ENCODE measurements around the gene ADAMTSL1. TPM values are rescaled to one million over a fixed set of nuclear protein-coding genes. Genes with fewer than 3 reads are reported as not detected.

ADAMTSL1 gene
- total and polyA plus RNA-seq, 12 donors, result 0.37 to 5.2 (median 1.9) TPM

DNA sequence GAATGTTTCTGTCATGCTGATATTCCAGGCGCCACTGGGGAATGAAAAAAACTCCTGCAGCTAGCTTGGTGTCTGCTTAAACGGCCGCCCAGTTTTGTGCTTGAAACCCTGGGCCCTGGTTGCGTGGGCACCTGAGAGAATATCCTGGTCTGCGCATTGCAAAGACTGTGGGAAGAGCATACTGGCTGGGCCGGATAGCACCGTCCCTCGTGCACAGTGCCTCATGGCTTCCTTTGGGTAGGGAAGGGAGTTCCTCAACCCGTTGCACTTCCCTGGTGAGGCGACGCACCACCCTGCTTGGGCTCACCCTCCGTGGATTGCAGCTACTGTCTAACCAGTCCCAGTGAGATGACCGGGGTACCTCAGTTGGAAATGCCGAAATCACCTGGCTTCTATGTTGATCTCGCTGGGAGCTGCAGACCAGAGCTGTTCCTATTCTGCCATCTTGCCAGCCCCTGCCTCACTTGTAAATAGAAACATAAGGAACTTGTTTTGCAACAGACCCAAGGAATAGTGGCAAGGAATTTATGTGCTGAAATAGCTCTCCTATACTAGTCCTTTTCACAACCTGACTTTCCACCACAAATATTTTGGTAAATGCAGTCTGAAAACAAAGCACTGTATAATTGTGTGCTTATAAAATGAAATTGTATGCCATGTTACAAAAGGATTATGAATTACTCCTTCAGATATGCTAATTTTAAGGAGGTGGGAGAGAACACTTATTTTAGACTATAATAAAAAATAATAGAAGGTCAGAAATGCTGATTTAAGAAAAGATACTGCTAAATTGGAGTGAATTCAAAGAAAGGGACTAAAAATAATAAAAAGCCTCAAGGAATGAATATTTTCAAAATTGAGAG, 90.3 kb downstream of the ADAMTSL1 start:
- Histone ChIP-seq H3K4me3 (no peak overlapping the region), H3K9me3 (peaks cover 0 to 38% (median 13%) of the 10 kb centered on the region in 11 donors), H3K4me1 (no peaks in the 10 kb centered on the region), H3K27ac (no peak overlapping the region), H3K27me3 (no peaks in the 10 kb centered on the region), H3K36me3 (no peaks in the 10 kb centered on the region)
- intact Hi-C loops (cut with DNase I), result no loop called here
- no peak for ATAC-seq
- TF ChIP-seq, protein P1, sequence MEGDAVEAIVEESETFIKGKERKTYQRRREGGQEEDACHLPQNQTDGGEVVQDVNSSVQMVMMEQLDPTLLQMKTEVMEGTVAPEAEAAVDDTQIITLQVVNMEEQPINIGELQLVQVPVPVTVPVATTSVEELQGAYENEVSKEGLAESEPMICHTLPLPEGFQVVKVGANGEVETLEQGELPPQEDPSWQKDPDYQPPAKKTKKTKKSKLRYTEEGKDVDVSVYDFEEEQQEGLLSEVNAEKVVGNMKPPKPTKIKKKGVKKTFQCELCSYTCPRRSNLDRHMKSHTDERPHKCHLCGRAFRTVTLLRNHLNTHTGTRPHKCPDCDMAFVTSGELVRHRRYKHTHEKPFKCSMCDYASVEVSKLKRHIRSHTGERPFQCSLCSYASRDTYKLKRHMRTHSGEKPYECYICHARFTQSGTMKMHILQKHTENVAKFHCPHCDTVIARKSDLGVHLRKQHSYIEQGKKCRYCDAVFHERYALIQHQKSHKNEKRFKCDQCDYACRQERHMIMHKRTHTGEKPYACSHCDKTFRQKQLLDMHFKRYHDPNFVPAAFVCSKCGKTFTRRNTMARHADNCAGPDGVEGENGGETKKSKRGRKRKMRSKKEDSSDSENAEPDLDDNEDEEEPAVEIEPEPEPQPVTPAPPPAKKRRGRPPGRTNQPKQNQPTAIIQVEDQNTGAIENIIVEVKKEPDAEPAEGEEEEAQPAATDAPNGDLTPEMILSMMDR (IDR thresholded peaks at IDR 0.05), result no peak
- no peak for DNase-seq
- WGBS, 2 donors, result 97 to 98% methylated on average over 15 of the region's 15 CpGs

DNA sequence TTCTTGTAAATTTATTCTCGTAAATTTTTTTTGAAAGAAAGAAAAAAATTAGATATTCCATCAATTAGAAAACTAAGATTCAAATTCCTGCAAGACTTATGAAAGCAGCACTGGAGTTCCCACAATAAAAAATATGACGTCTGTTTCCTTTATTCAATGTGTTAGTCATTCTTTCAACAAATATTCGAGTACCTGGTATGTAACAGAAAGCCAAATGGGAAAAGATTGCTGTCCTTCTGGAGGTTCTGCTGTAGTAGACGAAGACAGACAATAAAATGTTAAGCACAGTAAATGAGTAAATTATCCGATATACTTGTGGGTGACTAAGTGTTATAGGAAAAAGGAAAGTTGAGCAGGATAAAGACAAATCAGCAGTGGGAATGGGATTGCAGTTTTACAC, 92.2 kb downstream of the ADAMTSL1 start:
- Histone ChIP-seq H3K9me3 (peaks cover 0 to 19% (median 7%) of the 10 kb centered on the region in 11 donors), H3K4me1 (peaks cover 0 to 11% (median 0%) of the 10 kb centered on the region in 9 donors), H3K27me3 (no peaks in the 10 kb centered on the region), H3K4me3 (no peak overlapping the region), H3K36me3 (no peaks in the 10 kb centered on the region), H3K27ac (no peak overlapping the region)
- WGBS, 2 donors, result 84 to 88% methylated on average over 5 of the region's 5 CpGs
- intact Hi-C loops (cut with DNase I), result no loop called here
- DNase-seq, result no peak
- no peak for ATAC-seq
- TF ChIP-seq, protein P1 (IDR thresholded peaks at IDR 0.05), result no peak

DNA sequence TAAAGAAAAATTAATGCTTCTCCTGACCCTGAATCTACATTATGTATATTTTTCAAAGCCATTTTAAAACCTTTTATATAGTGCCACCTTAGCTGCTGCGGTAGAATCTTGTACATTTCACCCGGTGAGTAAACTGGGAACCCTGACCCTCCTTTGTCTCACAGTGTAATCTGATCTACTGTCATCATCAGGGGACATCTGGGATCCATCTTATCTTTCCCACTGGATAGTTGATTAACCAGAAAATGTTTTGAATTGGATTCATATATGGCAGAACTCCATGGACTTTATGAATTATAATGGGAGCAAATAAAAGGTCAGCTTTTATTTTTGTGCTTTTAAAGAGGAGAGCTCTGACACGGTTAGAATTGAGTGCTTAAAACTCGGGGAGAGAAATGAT, 95.0 kb downstream of the ADAMTSL1 start:
- intact Hi-C loops (cut with DNase I), result no loop called here
- DNase-seq (no peak), ATAC-seq (no peak)
- 63 to 69% methylated on average over 4 of the region's 4 CpGs for WGBS, 2 donors
- H3K27me3 ChIP-seq, result no peaks in the 10 kb centered on the region
- H3K36me3 ChIP-seq, result no peaks in the 10 kb centered on the region
- no peaks in the 10 kb centered on the region for H3K9me3 ChIP-seq
- no peak overlapping the region for H3K27ac ChIP-seq
- peaks cover 0 to 16% (median 0%) of the 10 kb centered on the region in 9 donors for H3K4me1 ChIP-seq
- no peak overlapping the region for H3K4me3 ChIP-seq
- TF ChIP-seq, protein P1 (IDR thresholded peaks at IDR 0.05), result no peak

DNA sequence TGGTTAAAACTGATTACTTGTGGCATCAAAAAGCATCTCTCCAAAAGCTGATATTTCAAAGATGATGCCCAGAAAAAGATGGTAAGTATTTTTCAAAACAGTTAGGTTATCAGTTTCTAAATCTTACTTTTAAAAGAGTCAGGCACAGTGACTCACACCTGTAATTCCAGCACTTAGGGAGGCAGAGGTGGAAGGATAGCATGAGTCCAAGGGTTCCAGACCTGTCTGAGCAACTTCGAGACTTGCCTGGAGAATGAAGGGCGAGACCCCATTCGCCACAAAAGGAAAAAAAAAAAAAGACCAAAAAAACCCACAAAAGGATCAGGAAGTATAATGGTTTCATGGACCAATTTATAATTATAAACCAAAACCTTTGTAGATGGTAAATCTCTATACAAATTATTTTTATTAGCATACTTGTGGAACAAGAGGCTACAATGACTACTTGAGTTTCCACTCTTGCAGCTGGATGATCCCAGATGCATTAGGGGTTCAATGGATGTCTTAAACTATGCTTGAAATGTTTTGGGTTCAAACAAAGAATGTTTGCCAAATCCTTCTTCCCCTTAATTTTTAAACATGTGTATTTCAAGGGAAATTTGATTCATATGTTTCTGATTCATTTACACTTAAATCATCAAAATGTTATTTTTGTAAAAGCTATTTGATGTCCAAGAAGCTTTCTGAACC, 96.1 kb downstream of the ADAMTSL1 start:
- Histone ChIP-seq H3K36me3 (no peaks in the 10 kb centered on the region), H3K4me3 (no peak overlapping the region), H3K27ac (no peak overlapping the region), H3K27me3 (no peaks in the 10 kb centered on the region), H3K9me3 (no peaks in the 10 kb centered on the region), H3K4me1 (peaks cover 0 to 16% (median 0%) of the 10 kb centered on the region in 9 donors)
- DNase-seq, result no peak
- intact Hi-C loops (cut with DNase I), result no loop called here
- ATAC-seq, result no peak
- WGBS, 2 donors, result 93 to 98% methylated on average over 3 of the region's 3 CpGs
- TF ChIP-seq, protein P1 (IDR thresholded peaks at IDR 0.05), result no peak
